ENCODE data around the gene THEM4.
A peak's percentile ranks its signal among the peaks of the same experiment; 100 is the strongest.

The THEM4 gene

GRCh38 chr1:151924691-151925587 lies 15.6 kb upstream of the THEM4 start:
- Histone ChIP-seq H3K36me3 (ENCODE audit: control insufficient read depth in 1 of 2, insufficient read depth in 2 of 2, low read length in 2 of 2) (no peaks in the 10 kb centered on the region), H3K27me3 (ENCODE audit: insufficient read depth, low read length) (no peaks in the 10 kb centered on the region), H3K27ac (ENCODE audit: low read depth, low read length) (no peak overlapping the region), H2AFZ (ENCODE audit: insufficient read depth, low read length, poor library complexity) (no peak overlapping the region), H3K18ac (ENCODE audit: low read length) (no peak overlapping the region), H3K79me1 (ENCODE audit: low read length) (no peaks in the 10 kb centered on the region), H3K9me3 (ENCODE audit: insufficient read depth, low read depth, low read length) (no peaks in the 10 kb centered on the region), H2BK5ac (ENCODE audit: low read depth, low read length, poor library complexity) (no peak overlapping the region), H2BK120ac (ENCODE audit: insufficient read depth, low read length, poor library complexity) (no peak overlapping the region), H2AK5ac (ENCODE audit: low read length) (no peak overlapping the region), H4K91ac (ENCODE audit: low read depth, low read length) (no peak overlapping the region), H3K4me1 (ENCODE audit: control insufficient read depth in 1 of 2, insufficient read depth in 2 of 2, low read length in 2 of 2) (peaks cover 3 to 5% of the 10 kb centered on the region in 2 experiments), H3K4ac (ENCODE audit: low read depth, low read length) (no peak overlapping the region), H4K12ac (ENCODE audit: low read depth, low read length) (no peak overlapping the region), H3K4me3 (ENCODE audit: low read depth, low read length) (no peak overlapping the region), H3K4me2 (ENCODE audit: low read length) (no peak overlapping the region), H3K23ac (ENCODE audit: low read length) (no peak overlapping the region), H3K79me2 (ENCODE audit: control insufficient read depth, insufficient read depth, low read length, poor library complexity) (no peaks in the 10 kb centered on the region), H2BK12ac (ENCODE audit: low read length) (no peak overlapping the region), H4K8ac (ENCODE audit: low read depth, low read length) (no peak overlapping the region), H3K9ac (ENCODE audit: low read length) (no peak overlapping the region), H3K14ac (ENCODE audit: low read length) (no peak overlapping the region)
- DNase-seq = peak; percentile 57 to 89
- WGBS (ENCODE audit: extremely low coverage, insufficient coverage, insufficient read length) = no CpG with 5 or more reads among the region's 1 CpG

- WGBS (ENCODE audit: extremely low coverage, insufficient coverage, insufficient read length) = no CpG with 5 or more reads among the region's 1 CpG
Measured at GRCh38 chr1:151923422-151923821, 14.1 kb upstream of the THEM4 start.

GRCh38 chr1:151920149-151920548 lies 10.8 kb upstream of the THEM4 start:
- Histone ChIP-seq H4K91ac (ENCODE audit: low read depth, low read length) (no peak overlapping the region), H2AFZ (ENCODE audit: insufficient read depth, low read length, poor library complexity) (no peak overlapping the region), H2BK120ac (ENCODE audit: insufficient read depth, low read length, poor library complexity) (no peak overlapping the region), H3K36me3 (ENCODE audit: control insufficient read depth in 1 of 2, insufficient read depth in 2 of 2, low read length in 2 of 2) (no peaks in the 10 kb centered on the region), H3K27ac (ENCODE audit: low read depth, low read length) (no peak overlapping the region), H3K18ac (ENCODE audit: low read length) (no peak overlapping the region), H3K23ac (ENCODE audit: low read length) (no peak overlapping the region), H3K27me3 (ENCODE audit: insufficient read depth, low read length) (no peaks in the 10 kb centered on the region), H2AK5ac (ENCODE audit: low read length) (no peak overlapping the region), H4K12ac (ENCODE audit: low read depth, low read length) (no peak overlapping the region), H3K4me3 (ENCODE audit: low read depth, low read length) (no peak overlapping the region), H3K79me2 (ENCODE audit: control insufficient read depth, insufficient read depth, low read length, poor library complexity) (no peaks in the 10 kb centered on the region), H2BK5ac (ENCODE audit: low read depth, low read length, poor library complexity) (no peak overlapping the region), H4K8ac (ENCODE audit: low read depth, low read length) (no peak overlapping the region), H3K9me3 (ENCODE audit: insufficient read depth, low read depth, low read length) (no peaks in the 10 kb centered on the region), H3K79me1 (ENCODE audit: low read length) (no peaks in the 10 kb centered on the region), H3K14ac (ENCODE audit: low read length) (no peak overlapping the region), H3K4me1 (ENCODE audit: control insufficient read depth in 1 of 2, insufficient read depth in 2 of 2, low read length in 2 of 2) (peaks cover 3 to 5% of the 10 kb centered on the region in 2 experiments), H3K4me2 (ENCODE audit: low read length) (no peak overlapping the region), H3K9ac (ENCODE audit: low read length) (no peak overlapping the region), H3K4ac (ENCODE audit: low read depth, low read length) (no peak overlapping the region), H2BK12ac (ENCODE audit: low read length) (no peak overlapping the region)
- DNase-seq = no peak
- no CpG with 5 or more reads among the region's 3 CpGs for WGBS (ENCODE audit: extremely low coverage, insufficient coverage, insufficient read length)

More at GRCh38 chr1:151923422-151923821, 14.1 kb upstream of the THEM4 start:
- H2AK5ac ChIP-seq (ENCODE audit: low read length) = no peak overlapping the region
- H3K27me3 ChIP-seq (ENCODE audit: insufficient read depth, low read length) = no peaks in the 10 kb centered on the region
- no peak overlapping the region for H4K12ac ChIP-seq (ENCODE audit: low read depth, low read length)
- no peak overlapping the region for H3K18ac ChIP-seq (ENCODE audit: low read length)
- DNase-seq = no peak
- H3K4me1 ChIP-seq (ENCODE audit: control insufficient read depth in 1 of 2, insufficient read depth in 2 of 2, low read length in 2 of 2) = peaks cover 3 to 5% of the 10 kb centered on the region in 2 experiments
- H4K91ac ChIP-seq (ENCODE audit: low read depth, low read length) = no peak overlapping the region
- no peak overlapping the region for H2BK12ac ChIP-seq (ENCODE audit: low read length)
- H3K36me3 ChIP-seq (ENCODE audit: control insufficient read depth in 1 of 2, insufficient read depth in 2 of 2, low read length in 2 of 2) = no peaks in the 10 kb centered on the region
- H3K4ac ChIP-seq (ENCODE audit: low read depth, low read length) = no peak overlapping the region
- no peak overlapping the region for H2BK5ac ChIP-seq (ENCODE audit: low read depth, low read length, poor library complexity)
- H3K4me2 ChIP-seq (ENCODE audit: low read length) = no peak overlapping the region
- no peak overlapping the region for H3K4me3 ChIP-seq (ENCODE audit: low read depth, low read length)
- H2AFZ ChIP-seq (ENCODE audit: insufficient read depth, low read length, poor library complexity) = no peak overlapping the region
- H3K9me3 ChIP-seq (ENCODE audit: insufficient read depth, low read depth, low read length) = no peaks in the 10 kb centered on the region
- H3K79me2 ChIP-seq (ENCODE audit: control insufficient read depth, insufficient read depth, low read length, poor library complexity) = no peaks in the 10 kb centered on the region
- no peak overlapping the region for H3K9ac ChIP-seq (ENCODE audit: low read length)
- H3K23ac ChIP-seq (ENCODE audit: low read length) = no peak overlapping the region
- no peak overlapping the region for H2BK120ac ChIP-seq (ENCODE audit: insufficient read depth, low read length, poor library complexity)
- no peak overlapping the region for H3K27ac ChIP-seq (ENCODE audit: low read depth, low read length)
- no peak overlapping the region for H3K14ac ChIP-seq (ENCODE audit: low read length)
- no peaks in the 10 kb centered on the region for H3K79me1 ChIP-seq (ENCODE audit: low read length)
- H4K8ac ChIP-seq (ENCODE audit: low read depth, low read length) = no peak overlapping the region

- Histone ChIP-seq H3K4me2 (ENCODE audit: low read length) (no peak overlapping the region), H3K4ac (ENCODE audit: low read depth, low read length) (no peak overlapping the region), H2AFZ (ENCODE audit: insufficient read depth, low read length, poor library complexity) (no peak overlapping the region), H3K79me1 (ENCODE audit: low read length) (no peaks in the 10 kb centered on the region), H2AK5ac (ENCODE audit: low read length) (no peak overlapping the region), H4K91ac (ENCODE audit: low read depth, low read length) (no peak overlapping the region), H3K4me3 (ENCODE audit: low read depth, low read length) (no peak overlapping the region), H3K36me3 (ENCODE audit: control insufficient read depth in 1 of 2, insufficient read depth in 2 of 2, low read length in 2 of 2) (no peaks in the 10 kb centered on the region), H3K9me3 (ENCODE audit: insufficient read depth, low read depth, low read length) (no peaks in the 10 kb centered on the region), H2BK120ac (ENCODE audit: insufficient read depth, low read length, poor library complexity) (no peak overlapping the region), H2BK12ac (ENCODE audit: low read length) (no peak overlapping the region), H3K4me1 (ENCODE audit: control insufficient read depth in 1 of 2, insufficient read depth in 2 of 2, low read length in 2 of 2) (peaks cover under 1 to 5% of the 10 kb centered on the region in 2 experiments), H3K14ac (ENCODE audit: low read length) (no peak overlapping the region), H3K23ac (ENCODE audit: low read length) (no peak overlapping the region), H4K8ac (ENCODE audit: low read depth, low read length) (no peak overlapping the region), H4K12ac (ENCODE audit: low read depth, low read length) (no peak overlapping the region), H2BK5ac (ENCODE audit: low read depth, low read length, poor library complexity) (no peak overlapping the region), H3K18ac (ENCODE audit: low read length) (no peak overlapping the region), H3K79me2 (ENCODE audit: control insufficient read depth, insufficient read depth, low read length, poor library complexity) (no peaks in the 10 kb centered on the region), H3K9ac (ENCODE audit: low read length) (no peak overlapping the region), H3K27me3 (ENCODE audit: insufficient read depth, low read length) (no peaks in the 10 kb centered on the region), H3K27ac (ENCODE audit: low read depth, low read length) (no peak overlapping the region)
- WGBS (ENCODE audit: extremely low coverage, insufficient coverage, insufficient read length) = no CpG with 5 or more reads among the region's 6 CpGs
- no peak for DNase-seq
Measured at GRCh38 chr1:151918819-151919610, 9.7 kb upstream of the THEM4 start.

All from trophoblast cell (in vitro differentiated cells and primary cell).